Skeletal muscle tissue (tissue), 4 donors: ENCODE measurements around the gene RALGAPB. TPM values are rescaled to one million over a fixed set of nuclear protein-coding genes. Genes with fewer than 3 reads are reported as not detected.
A peak's percentile ranks its signal among the peaks of the same experiment; 100 is the strongest.

Experiments used
- H3K27ac ChIP-seq: one replicate; pipeline ENCODE4 v1.7.0; 2013; ENCODE audit warnings: mild to moderate bottlenecking, low read depth, low read length, inconsistent platforms
- H3K27me3 ChIP-seq, 3 donors: one replicate each; pipeline ENCODE4 v1.7.0; 2013; ENCODE audit warnings: low read length in 3 of 3; ENCODE audit not compliant: control insufficient read depth in 3 of 3, insufficient read depth in 3 of 3
- H3K36me3 ChIP-seq, 3 donors: one replicate each; pipeline ENCODE4 v1.7.0; 2013; ENCODE audit warnings: low read length in 3 of 3; ENCODE audit not compliant: control insufficient read depth in 3 of 3, insufficient read depth in 3 of 3
- H3K4me1 ChIP-seq, 3 donors: one replicate each; pipeline ENCODE4 v1.7.0; 2013; ENCODE audit warnings: low read length in 3 of 3, mild to moderate bottlenecking in 3 of 3; ENCODE audit not compliant: control insufficient read depth in 3 of 3, insufficient read depth in 3 of 3
- H3K4me3 ChIP-seq, 3 donors: one replicate each; pipeline ENCODE4 v1.7.0; 2013; ENCODE audit warnings: low read length in 3 of 3
- H3K9ac ChIP-seq, 3 donors: one replicate each; pipeline ENCODE4 v1.7.0; 2013; ENCODE audit warnings: low read length in 3 of 3, mild to moderate bottlenecking in 3 of 3, moderate library complexity in 2 of 3, low read depth in 1 of 3
- H3K9me3 ChIP-seq, 3 donors: one replicate each; pipeline ENCODE4 v1.7.0; 2013; ENCODE audit warnings: low read length in 3 of 3; ENCODE audit not compliant: control insufficient read depth in 3 of 3
- total RNA-seq: library from RNA; depleted of rRNA; stranded (reverse); fragments of >200 nt; gene quantifications from one replicate; pipeline ENCODE4 v1.2.3, GENCODE V29; 2014
- donor health status: Osteomylitis.

Gene RALGAPB
- total RNA-seq, result 23.0 TPM

DNA sequence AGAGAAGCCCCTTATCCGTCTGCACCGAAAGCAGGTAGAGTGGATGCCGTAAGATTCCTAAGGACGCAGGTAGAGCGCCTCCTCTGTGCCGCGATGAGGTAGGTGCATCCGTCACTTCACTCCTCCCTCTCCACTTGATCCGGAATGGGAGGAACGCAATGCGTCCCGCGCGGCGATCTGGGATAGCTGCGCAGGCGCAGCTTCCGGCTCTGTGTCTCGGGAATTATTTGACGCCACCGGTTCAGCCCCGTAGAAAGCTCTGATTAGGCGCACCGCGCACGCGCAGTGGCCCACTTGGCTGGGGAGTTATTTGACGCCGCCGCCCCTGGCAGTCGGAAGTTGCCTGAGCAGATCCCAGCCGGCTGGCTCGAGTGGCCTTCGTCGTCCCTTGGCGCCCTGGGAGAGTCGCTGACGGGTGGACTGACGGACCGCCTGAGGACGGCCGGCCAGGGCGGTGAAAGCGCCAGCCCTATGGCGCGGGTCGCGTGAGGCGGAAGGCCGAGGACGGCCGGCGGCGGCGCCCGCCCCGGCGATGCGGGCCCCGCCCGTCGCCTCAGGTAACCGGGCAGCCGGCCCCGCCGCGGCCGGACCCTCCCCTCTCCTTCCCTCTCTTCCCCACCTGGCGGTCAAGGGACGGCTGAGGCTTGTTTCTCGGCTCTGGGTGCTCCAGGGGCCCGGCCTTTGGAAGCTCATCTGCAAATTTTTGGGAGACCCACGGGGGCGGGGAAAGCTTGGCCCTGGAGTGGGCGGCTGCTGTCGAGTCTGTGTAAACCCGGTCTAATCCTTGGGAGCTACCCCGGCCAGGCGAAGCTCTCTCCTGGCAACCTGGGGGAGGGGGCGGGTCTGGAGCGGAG lies at the start of gene RALGAPB:
TSS of gene RALGAPB (plus strand) at position 331 of the 854 bp plus-strand sequence. CDS start 15,590 bp downstream, outside the sequence.
- Histone ChIP-seq H3K27me3 (no peaks in the 10 kb centered on the region), H3K4me1 (peaks cover 11 to 30% (median 17%) of the 10 kb centered on the region in 3 donors), H3K27ac (peak within 1 kb of the TSS; percentile 45), H3K4me3 (peak within 1 kb of the TSS; percentile 69 to 98 (median 95)), H3K9ac (peak within 1 kb of the TSS; percentile 77 to 91 (median 78)), H3K9me3 (peaks cover 0 to 2% (median 0%) of the 10 kb centered on the region in 3 donors), H3K36me3 (no peaks in the 10 kb centered on the region)

DNA sequence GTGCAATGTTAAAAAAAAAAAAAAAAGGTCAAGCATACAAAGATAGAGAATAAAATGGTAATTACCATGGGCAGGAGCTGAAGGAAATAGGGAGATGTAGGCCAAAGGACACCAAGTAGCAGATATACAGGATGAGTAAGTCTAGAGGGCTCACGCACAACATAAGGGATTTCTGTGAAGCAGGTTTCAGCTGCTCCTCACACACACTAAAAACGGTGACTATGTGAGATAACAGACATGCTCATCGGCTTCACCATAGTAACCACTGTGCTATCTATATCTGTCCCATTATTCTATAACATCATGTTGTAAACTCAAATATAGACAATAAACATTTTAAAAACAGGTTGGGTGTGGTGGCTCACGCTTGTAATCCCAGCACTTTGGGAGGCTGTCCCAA lies 49.1 kb upstream of the RALGAPB start:
- Histone ChIP-seq H3K4me3 (no peak overlapping the region), H3K4me1 (peaks cover 4 to 17% (median 9%) of the 10 kb centered on the region in 3 donors), H3K9me3 (no peaks in the 10 kb centered on the region), H3K27me3 (no peaks in the 10 kb centered on the region), H3K27ac (no peak overlapping the region), H3K36me3 (peaks cover 64 to 79% (median 78%) of the 10 kb centered on the region in 3 donors), H3K9ac (no peak overlapping the region)

DNA sequence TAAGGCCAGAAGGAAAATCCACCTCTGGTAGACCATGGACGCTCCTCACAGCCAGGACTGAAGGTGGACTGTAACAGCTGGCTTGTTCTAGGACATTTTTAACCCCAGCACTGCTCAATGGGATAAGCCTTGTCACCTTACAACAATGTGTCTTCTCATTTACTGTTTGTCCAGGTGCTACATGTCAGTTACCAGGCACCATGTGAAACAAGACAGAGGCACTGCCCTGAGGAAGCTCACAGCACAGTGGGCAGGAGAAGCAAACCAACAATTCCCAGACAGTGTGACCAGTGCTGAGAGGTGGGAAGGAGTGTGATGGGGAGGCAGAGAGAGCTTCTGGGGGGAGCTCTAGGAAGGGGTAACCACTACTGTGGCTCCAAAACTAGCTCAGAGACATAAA lies 48.2 kb upstream of the RALGAPB start:
- H3K4me1 ChIP-seq, result peaks cover 0 to 12% (median 4%) of the 10 kb centered on the region in 3 donors
- no peak overlapping the region for H3K4me3 ChIP-seq
- no peak overlapping the region for H3K27ac ChIP-seq
- H3K36me3 ChIP-seq, result peaks cover 73 to 87% (median 84%) of the 10 kb centered on the region in 3 donors
- no peaks in the 10 kb centered on the region for H3K9me3 ChIP-seq
- H3K27me3 ChIP-seq, result no peaks in the 10 kb centered on the region
- no peak overlapping the region for H3K9ac ChIP-seq

DNA sequence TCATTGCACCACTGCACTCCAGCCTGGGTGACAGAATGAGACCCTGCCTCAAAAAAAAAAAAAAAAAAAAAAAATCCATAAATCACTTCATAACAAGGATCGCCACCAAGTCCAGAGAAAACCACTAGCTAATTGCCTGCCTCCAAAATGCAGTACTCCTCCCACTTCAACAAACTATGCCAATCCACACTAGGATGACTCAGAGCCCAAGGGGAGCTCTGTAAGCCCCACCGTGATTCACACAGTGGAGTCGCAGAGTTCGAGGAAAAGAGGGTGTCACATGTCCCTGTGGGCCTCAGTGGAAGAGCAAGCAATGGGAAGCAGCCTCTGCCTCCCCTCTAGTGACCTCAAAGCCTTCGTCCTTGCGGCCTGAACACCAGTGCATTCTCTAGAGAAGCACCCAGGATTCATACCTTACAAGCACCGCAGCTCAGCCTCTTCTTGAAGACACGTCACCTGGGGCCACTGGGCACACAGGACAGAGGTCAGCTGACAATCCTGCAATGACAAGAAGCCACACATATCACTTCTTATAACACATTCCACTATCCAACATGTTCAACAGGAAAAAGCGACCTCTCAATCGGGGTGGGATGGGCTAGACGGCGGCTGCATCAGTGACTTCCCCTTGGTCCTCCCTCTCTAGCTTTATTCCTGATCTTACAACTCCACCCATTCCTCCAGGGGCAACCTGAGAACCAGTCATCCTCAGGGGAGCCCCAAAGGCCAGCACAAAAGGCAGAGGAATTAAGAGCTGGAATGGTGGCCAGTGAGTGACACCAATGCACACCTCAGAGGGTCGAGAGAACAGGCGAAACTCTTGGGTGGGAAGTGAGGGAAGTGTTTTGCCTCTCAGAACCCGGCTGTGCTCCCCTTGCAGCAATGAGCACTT lies 46.4 kb upstream of the RALGAPB start:
- H3K36me3 ChIP-seq, result peaks cover 65 to 83% (median 78%) of the 10 kb centered on the region in 3 donors
- no peak overlapping the region for H3K9ac ChIP-seq
- no peaks in the 10 kb centered on the region for H3K9me3 ChIP-seq
- no peak overlapping the region for H3K4me3 ChIP-seq
- H3K27me3 ChIP-seq, result no peaks in the 10 kb centered on the region
- H3K4me1 ChIP-seq, result peaks cover 0 to 12% (median 11%) of the 10 kb centered on the region in 3 donors
- no peak overlapping the region for H3K27ac ChIP-seq

DNA sequence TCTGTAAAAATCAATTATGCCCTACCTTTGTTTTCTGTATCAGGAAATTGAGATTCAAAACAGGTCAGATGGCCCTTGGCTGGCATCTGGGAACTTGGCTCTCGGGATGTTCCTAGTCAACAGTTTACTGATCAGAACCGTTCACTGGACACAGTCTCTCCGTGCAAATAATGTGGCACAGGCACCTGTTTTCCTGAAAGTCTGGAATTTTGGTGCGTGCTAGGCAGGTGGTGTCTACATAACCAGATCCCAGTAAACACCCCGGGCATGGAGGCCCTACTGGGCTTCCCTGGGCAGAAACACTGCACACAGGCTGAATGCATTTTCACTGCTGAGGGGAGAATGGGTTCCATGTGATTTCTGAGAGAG lies 45.0 kb upstream of the RALGAPB start:
- H3K4me1 ChIP-seq, result peaks cover 0 to 12% (median 11%) of the 10 kb centered on the region in 3 donors
- no peaks in the 10 kb centered on the region for H3K27me3 ChIP-seq
- H3K4me3 ChIP-seq, result no peak overlapping the region
- H3K36me3 ChIP-seq, result peaks cover 65 to 79% (median 78%) of the 10 kb centered on the region in 3 donors
- no peaks in the 10 kb centered on the region for H3K9me3 ChIP-seq
- no peak overlapping the region for H3K27ac ChIP-seq
- no peak overlapping the region for H3K9ac ChIP-seq

DNA sequence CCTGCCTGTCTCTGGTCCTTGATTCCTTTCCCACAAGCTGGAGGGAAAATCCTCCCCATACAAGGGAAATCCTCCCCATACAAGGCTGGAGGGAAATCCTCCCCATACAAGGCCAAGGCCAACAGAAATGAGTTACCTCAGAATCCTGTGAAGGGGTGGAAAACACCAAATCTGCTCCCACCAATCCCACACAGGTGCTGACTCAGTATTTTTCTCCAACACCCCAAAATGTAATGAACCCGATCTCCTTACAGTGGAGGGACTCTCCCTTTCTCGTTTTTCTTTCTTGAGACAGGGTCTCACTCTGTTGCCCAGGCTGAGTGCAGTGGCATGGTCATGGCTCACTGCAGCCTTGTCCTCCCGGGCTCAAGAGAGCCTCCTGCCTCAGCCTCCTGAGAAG lies 43.8 kb upstream of the RALGAPB start:
- H3K9ac ChIP-seq, result no peak overlapping the region
- H3K27me3 ChIP-seq, result no peaks in the 10 kb centered on the region
- H3K9me3 ChIP-seq, result no peaks in the 10 kb centered on the region
- H3K4me3 ChIP-seq, result no peak overlapping the region
- H3K27ac ChIP-seq, result no peak overlapping the region
- peaks cover 3 to 16% (median 15%) of the 10 kb centered on the region in 3 donors for H3K4me1 ChIP-seq
- H3K36me3 ChIP-seq, result peaks cover 72 to 81% (median 77%) of the 10 kb centered on the region in 3 donors

DNA sequence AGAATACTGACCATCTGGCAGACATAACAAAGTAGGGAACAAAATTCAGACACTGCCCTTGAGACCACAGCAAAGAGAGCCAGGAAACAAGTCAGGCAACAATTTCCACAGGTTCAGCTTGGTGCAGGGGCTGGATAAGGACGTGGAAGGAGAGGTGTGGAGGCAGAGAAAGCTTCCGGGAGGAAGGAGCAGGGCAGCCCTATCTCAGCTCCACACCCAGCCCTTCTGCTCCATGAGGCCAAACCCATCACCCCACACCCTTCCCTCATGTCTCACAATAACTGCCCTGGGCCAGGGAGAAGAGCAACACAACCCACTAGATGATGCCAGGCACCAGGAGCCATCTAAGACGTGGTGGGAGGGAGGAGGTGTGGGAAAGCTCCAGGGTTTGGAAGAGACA lies 43.3 kb upstream of the RALGAPB start:
- no peaks in the 10 kb centered on the region for H3K27me3 ChIP-seq
- H3K4me3 ChIP-seq, result no peak overlapping the region
- H3K4me1 ChIP-seq, result peaks cover 8 to 21% (median 20%) of the 10 kb centered on the region in 3 donors
- no peak overlapping the region for H3K27ac ChIP-seq
- no peaks in the 10 kb centered on the region for H3K9me3 ChIP-seq
- no peak overlapping the region for H3K9ac ChIP-seq
- peaks cover 72 to 80% (median 77%) of the 10 kb centered on the region in 3 donors for H3K36me3 ChIP-seq

DNA sequence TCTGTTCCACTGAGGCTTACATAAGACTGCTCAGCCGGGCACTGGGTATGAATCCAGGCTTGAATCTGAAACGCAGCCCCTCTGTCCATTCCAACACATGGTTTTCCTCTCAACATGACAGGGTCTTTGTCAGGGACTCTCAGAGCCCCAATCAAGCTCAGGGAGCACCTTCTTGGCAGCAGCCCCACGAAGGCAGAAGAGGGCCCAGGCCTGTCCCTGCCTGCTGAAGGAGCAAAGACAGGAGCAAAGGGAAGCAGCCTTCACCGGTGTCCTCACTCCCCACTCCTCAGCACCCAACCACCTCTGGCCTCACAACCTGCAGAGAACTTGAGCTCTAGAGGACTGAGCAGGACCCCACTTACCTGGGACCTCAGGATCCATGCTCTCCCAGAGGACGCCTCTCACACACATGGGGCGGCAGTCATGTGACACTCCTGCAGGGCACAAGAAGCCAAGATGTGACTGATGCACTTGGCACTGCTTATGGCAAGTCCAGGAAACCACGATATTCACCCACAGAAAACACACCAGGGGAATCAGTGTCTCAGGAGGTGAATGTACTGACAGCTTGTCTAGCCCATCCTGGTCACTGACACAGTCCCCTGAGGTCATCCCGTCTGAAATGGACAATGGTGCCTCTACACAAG lies 41.8 kb upstream of the RALGAPB start:
- Histone ChIP-seq H3K27me3 (no peaks in the 10 kb centered on the region), H3K36me3 (peaks cover 57 to 65% (median 62%) of the 10 kb centered on the region in 3 donors), H3K27ac (no peak overlapping the region), H3K9ac (no peak overlapping the region), H3K4me1 (peaks cover 14 to 30% (median 25%) of the 10 kb centered on the region in 3 donors), H3K9me3 (no peaks in the 10 kb centered on the region), H3K4me3 (peak overlapping the region in 1 of 3 donors; percentile 13)

DNA sequence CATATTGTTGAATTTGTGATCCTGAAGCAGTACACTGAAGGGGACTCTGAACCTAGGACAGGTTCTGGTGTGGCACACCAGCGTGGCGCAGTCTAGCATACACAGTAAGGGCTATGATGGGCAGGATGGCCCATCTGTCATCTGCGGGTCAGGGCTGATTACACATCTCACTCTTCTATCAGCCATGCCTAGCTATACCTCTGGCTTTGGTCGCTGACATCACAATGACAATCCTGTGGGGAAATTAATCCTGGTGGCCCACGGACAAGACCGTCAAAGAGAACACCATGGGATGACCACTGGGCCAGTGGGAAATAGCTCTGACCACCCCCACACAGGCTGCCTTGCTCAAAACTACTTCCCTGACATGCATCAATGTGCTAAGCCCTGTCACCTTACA lies 40.4 kb upstream of the RALGAPB start:
- peaks cover 14 to 21% (median 17%) of the 10 kb centered on the region in 3 donors for H3K4me1 ChIP-seq
- H3K27me3 ChIP-seq, result no peaks in the 10 kb centered on the region
- H3K27ac ChIP-seq, result no peak overlapping the region
- H3K36me3 ChIP-seq, result peaks cover 48 to 52% (median 48%) of the 10 kb centered on the region in 3 donors
- H3K4me3 ChIP-seq, result no peak overlapping the region
- no peaks in the 10 kb centered on the region for H3K9me3 ChIP-seq
- no peak overlapping the region for H3K9ac ChIP-seq
